ENCODE data around the gene RRP1.
"Not testable (repeated sequence)": the region's sequence is repeated elsewhere in the genome, so short reads cannot be mapped to it uniquely, and the experiment has no call there.

The RRP1 gene

DNA sequence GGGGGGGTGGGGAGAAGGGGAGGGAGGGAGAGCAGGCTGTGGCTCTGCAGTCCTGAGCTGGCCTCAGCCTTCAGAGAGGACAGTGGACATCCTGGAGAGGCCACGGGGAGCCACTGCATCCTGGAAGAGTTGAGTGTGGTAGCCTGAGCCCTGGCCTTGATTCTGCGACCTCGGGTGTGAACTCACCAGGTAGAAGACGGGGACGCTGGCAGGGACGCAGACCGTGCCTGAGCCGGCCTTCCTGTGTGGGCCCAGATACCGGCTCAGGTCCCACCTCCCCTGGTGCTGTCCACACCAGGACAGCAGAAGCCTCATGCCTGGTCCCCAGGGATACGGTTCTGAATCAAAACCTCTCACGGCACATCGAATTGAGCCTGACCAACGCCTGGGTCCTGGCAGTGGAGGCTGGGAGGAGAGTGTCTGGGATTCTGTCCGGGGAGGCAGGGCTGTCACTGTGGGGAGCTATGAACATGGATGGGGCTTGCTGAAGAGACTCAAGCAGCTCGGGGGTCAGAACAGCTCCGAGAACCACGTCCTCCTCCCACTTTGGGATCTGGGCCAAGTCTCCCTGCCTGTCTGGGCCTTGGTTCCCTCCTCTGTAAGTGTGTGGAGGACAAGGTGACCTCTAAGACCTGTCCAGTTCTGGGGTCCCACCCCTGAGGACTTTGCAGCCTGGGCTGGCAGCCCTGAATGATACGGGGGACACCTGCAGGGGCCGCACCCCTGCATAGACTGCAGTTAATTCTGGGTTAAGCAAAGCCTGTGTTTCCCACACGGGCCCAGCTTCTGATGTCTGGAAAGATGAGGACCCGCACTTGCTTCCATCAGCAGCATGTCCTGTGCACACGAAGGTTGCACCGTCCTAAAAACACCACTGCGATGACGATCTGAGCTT, 30.4 kb downstream of the RRP1 start:
- no peak for DNase-seq

GRCh38 chr21:43820466-43820865, 31.1 kb downstream of the RRP1 start:
- DNase-seq, result no peak

DNA sequence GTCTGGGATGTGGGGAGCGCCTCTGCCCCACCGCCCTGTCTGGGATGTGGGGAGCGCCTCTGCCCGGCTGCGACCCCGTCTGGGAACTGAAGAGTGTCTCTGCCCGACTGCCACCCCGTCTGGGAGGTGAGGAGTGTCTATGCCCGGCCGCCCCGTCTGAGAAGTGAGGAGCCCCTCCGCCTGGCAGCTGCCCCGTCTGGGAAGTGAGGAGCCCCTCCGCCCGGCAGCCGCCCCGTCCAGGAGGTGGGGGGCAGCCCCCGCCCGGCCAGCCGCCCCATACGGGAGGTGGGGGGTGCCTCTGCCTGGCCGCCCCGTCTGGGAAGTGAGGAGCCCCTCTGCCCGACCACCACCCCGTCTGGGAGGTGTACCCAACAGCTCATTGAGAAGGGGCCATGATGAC, 32.8 kb downstream of the RRP1 start:
- not testable (repeated sequence) for DNase-seq

GRCh38 chr21:43822741-43823140, 33.4 kb downstream of the RRP1 start:
- DNase-seq, result not testable (repeated sequence)

GRCh38 chr21:43824333-43825241, 35.2 kb downstream of the RRP1 start:
- no peak for DNase-seq

GRCh38 chr21:43825242-43825935, 36.0 kb downstream of the RRP1 start:
- DNase-seq, result no peak

DNA sequence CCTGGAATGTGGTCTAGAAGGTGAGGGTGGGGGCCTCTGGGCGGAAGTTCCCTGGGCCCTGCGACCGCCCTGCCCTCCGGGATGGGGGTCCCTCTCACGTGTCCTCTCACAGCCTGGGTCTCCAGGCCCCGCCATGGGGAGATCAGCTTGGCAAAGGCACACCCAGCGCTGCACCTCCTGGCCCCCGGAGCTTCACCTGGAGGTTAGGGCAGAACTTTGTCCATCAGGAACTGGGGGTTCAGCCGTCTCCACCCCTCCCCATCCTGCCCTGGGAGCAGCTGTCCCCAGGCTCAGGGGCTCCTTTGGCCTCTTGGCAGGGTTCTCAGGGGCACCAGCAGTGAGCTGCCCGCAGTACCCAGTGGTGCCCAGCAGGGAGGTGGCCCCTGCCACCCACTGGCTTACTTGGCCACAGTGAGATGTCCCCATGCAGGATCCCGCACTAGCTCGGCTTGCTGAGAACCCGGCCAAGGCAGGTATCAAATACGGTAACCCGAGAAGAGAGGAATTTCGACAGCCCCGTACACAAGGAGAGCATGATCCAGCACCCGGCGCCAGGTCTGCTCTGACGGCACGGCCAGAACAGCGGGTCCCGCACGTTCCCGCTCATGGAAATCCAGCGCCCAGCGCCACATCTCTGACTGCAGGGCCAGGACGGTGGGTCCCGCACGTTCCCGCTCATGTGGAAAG, 36.7 kb downstream of the RRP1 start:
- no peak for DNase-seq

DNA sequence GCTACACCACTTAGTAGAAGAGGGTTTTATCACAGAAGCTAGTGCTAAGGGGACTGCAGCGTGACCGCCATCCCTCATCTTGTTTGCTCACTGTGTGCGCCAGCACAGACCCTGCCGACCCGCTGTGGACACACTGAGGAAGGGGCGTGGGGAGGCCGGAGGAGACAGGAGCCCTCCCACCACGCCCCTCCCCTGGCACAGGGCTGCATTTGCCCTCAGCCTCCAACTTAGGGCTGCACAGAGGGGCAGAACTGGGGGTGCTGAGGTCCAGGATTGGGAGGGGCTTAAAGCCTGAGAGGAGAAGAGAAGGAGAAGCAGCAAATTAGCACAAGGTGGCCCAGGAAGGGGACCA, 37.2 kb downstream of the RRP1 start:
- DNase-seq, result no peak

DNA sequence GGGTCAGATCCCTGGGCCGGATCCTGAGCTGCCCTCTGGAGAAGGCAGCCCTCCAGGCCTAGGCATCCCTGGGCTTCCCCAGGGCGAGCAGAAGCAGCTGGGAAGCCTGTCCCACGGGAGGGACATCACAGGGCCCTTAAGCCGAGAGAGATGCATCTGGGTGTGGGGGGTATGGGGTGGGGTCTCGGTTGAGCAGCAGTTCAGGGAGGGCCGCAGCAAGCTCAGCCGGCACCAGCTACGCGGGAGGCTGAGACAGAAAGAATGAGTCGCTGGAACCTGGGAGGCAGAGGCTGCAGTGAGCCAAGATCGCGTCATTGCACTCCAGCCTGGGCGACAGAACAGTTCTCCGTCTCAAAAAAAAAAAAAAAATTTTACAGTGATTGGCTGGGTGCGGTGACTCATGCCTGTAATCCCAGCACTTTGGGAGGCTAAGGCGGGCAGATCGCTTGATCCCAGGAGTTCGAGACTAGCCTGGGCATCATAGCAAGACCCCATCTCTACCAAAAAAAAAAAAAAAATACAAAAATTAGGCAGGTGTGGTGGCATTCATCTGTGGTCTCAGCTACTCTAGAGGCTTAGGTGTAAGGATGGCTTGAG, 37.7 kb downstream of the RRP1 start:
- DNase-seq, result no peak

DNA sequence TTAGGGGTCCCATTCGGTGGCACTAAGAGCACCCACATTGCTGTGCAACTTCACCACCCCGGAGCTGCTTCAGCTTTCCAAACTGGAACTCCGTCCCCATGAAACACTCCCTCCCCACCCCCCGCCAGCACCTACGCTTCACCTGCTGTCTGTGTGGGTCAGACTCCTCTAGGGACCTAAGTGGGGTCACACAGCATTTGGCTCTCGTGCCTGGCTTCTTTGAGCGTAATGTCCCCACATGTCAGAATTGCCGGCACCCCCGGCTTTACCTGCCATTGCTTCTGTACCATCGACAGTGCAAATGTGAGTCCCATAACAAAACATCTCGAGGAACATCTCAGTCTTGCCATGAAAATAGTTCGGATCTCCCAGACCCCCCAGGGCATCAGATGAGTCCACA, 39.8 kb downstream of the RRP1 start:
- no peak for DNase-seq

GRCh38 chr21:43829575-43830119, 40.3 kb downstream of the RRP1 start:
- no peak for DNase-seq

- no peak for DNase-seq
These were observed 42.8 kb downstream of the RRP1 start for GRCh38 chr21:43832158-43832550.

DNA sequence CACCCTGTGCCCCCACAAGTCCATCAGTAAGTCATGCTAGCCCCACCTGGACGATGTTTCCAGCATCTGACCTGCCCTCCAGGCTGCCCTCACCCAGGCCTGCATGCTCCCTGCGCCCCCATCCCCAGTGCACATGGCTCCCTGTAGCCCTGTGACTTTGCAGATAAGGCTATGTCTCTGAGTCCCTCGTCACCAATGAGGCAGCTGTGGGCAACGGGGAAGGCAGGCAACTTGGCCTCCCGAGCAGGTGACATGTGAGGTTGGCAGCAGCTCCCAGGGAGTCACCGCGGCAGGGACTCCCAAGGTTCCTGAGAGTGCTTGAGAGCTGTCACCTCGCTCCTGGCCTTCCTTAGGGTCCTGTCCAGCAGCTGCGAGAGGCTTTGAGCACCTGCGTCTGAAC, 43.3 kb downstream of the RRP1 start:
- no peak for DNase-seq

DNA sequence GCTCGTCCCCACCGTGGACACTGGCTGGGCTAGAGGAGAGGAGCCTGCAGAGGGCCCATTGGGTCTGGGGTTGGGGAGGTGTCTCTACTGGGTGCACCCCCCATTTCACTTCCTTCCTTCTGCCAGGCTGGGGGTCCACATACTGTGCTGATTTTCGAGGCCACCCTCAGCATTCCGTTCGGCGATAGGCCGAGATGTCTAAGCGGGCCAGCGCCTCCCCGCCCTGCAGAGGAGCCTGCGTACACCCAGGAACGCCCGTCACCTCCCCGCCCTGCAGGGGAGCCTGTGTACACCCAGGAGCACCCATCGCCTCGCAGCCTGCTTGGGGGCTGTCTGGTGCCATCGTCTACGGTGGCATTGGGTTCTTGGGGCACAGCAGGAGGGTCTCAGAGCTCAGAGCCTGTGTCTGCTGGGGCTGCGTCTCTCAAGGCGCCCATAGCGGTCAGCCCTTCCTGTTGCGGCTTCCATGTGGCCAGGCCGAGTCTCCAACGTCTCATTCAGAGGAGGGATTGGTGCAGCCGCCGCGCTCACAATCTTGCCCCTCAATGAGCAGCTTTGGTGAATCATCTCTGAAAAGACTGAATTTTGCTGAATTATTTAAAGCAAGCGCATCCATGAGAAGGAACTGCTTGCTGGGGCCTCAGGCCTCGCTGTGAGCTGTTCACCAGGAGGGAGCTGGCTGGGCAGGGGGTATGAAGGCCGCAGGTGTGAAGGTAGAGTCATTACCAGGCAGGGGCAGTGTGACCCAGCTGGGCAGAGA, 44.9 kb downstream of the RRP1 start:
- DNase-seq, result no peak

- DNase-seq, result no peak
These were observed 45.7 kb downstream of the RRP1 start for GRCh38 chr21:43835050-43835449.

DNA sequence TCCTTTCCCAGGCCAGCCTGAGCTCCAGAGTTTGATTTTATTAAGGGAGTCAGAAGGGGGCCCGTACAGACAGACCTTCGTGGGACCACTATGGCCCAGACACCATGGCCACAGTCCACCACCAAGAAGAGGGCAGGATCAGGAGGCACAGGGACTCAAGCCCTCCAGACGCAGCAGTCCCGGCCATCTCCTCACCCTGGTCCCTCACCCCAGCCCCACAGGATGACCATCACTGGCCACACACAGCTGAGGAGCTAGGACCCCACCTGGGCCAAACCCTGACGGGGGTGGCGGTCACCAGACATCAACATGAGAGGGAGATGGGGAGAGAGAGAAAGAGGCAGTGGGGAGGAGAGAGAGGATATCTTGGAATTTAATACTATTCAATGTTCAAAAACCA, 46.5 kb downstream of the RRP1 start:
- DNase-seq, result no peak

- no peak for DNase-seq
These were observed 47.2 kb downstream of the RRP1 start for GRCh38 chr21:43836616-43837015.

- DNase-seq, result no peak
These were observed 50.9 kb downstream of the RRP1 start for GRCh38 chr21:43840259-43840658.

- no peak for DNase-seq
These were observed 53.4 kb downstream of the RRP1 start for GRCh38 chr21:43842742-43843141.

DNA sequence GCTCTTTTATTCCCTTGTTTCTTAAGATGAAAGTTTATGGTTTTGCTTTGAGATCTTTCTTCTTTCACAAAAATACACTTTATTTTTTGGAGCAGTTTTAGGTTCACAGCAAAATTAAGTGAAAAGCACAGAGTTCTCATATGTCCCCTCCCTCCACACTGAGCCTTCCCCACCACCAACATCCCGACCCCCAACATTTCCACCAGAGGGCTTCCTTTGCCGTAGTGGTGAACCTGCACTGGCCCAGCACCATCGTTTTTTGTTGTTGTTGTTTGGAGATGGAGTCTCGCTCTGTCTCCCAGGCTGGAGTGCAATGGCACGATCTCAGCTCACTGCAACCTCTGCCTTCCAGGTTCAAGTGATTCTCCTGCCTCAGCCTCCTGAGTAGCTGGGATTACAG, 55.5 kb downstream of the RRP1 start:
- DNase-seq, result not testable (repeated sequence)

DNA sequence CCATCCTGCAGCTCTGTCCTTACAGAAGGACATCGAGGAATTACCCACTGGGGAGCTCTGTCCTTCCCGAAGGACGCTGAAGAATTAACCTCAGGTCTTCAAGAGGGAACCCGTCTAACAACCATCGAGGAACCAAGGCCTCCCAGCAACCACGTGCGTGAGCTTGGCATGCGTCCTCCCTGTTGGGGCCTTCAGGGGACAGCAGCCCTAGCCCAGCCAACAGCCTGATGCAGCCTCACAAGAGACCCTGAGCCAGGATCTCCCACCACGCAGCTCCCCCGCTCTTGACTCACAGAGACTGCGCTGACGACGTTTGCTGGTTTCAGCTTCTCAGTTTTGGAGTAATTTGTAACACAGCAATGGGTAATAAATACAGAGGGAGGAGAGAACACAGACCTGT, 56.0 kb downstream of the RRP1 start:
- no peak for DNase-seq
